CD4-positive, alpha-beta T cell (primary cell): Measurements from ENCODE around the gene KLF13. TPM values are rescaled to one million over a fixed set of nuclear protein-coding genes. Genes with fewer than 3 reads are reported as not detected.

Experiments used
- ATAC-seq: fragments of 200-7000 bp; cut with Tn5 transposase; one replicate; pipeline ENCODE4 v1.10.0; 2022; ENCODE audit warnings: mild to moderate bottlenecking; ENCODE audit not compliant: poor library complexity
- CTCF ChIA-PET: fragments of 350-600 bp; sonication (Branson Sonifier 250); formaldehyde crosslinking; loops from one replicate; lab custom pipeline; 2021; ENCODE audit warnings: antibody characterized with exemption, inconsistent platforms; lab: Charles Lee
- POLR2A ChIA-PET: fragments of 350-600 bp; sonication (Branson Sonifier 250); formaldehyde crosslinking; loops from one replicate; lab custom pipeline; 2021; ENCODE audit warnings: antibody characterized with exemption, inconsistent platforms; lab: Charles Lee
- DNase-seq, 14 experiments: peaks; one replicate each; pipeline ENCODE4 v3.0.0-alpha.2; 2013 to 2020; ENCODE audit warnings: mixed read lengths in 2 of 14
- H3K27ac ChIP-seq, 2 donors: one replicate each; pipeline versions ENCODE4 v1.5.1 to v1.7.0; 2013; ENCODE audit warnings: low read length in 2 of 2, low read depth in 1 of 2, mild to moderate bottlenecking in 1 of 2
- H3K27me3 ChIP-seq, 2 experiments: 1 replicate in 1 of 2; 2 replicates in 1 of 2; pipeline versions ENCODE4 v1.6.1 to v1.7.0; 2013; ENCODE audit warnings: low read length in 2 of 2, control low read depth in 1 of 2, mild to moderate bottlenecking in 1 of 2, moderate library complexity in 1 of 2; ENCODE audit not compliant: insufficient read depth in 2 of 2, control insufficient read depth in 1 of 2
- H3K36me3 ChIP-seq: one replicate; pipeline ENCODE4 v1.6.1; 2013; ENCODE audit warnings: low read length, control low read depth; ENCODE audit not compliant: insufficient read depth
- H3K4me1 ChIP-seq: one replicate; pipeline ENCODE4 v1.6.1; 2013; ENCODE audit warnings: low read length, control low read depth; ENCODE audit not compliant: insufficient read depth
- H3K4me3 ChIP-seq: one replicate; pipeline ENCODE4 v1.5.1; 2013; ENCODE audit warnings: mild to moderate bottlenecking, low read length, moderate library complexity
- H3K9me3 ChIP-seq, 2 experiments: 1 replicate in 1 of 2; 2 replicates in 1 of 2; pipeline versions ENCODE4 v1.6.1 to v1.7.0; 2013; ENCODE audit warnings: low read length in 2 of 2, mild to moderate bottlenecking in 2 of 2, control low read depth in 1 of 2, moderate library complexity in 1 of 2; ENCODE audit not compliant: control insufficient read depth in 1 of 2, insufficient read depth in 1 of 2
- H3K27ac Mint-ChIP-seq: one replicate; pipeline ENCODE4 v1.8.0; 2020; ENCODE audit warnings: mixed read lengths
- H3K27me3 Mint-ChIP-seq: one replicate; pipeline ENCODE4 v1.8.0; 2021; ENCODE audit warnings: mixed read lengths
- H3K36me3 Mint-ChIP-seq: one replicate; pipeline ENCODE4 v1.8.0; 2021; ENCODE audit warnings: low read depth, mixed read lengths
- H3K4me1 Mint-ChIP-seq: one replicate; pipeline ENCODE4 v1.8.0; 2021; ENCODE audit warnings: low read depth, mixed read lengths
- H3K4me3 Mint-ChIP-seq: one replicate; pipeline ENCODE4 v1.8.0; 2020; ENCODE audit warnings: mild to moderate bottlenecking, mixed read lengths
- H3K9me3 Mint-ChIP-seq: one replicate; pipeline ENCODE4 v1.8.0; 2020; ENCODE audit warnings: mixed read lengths
- intact Hi-C, 2 experiments: fragments of 100-400 bp; cut with DNase I in 1 of 2; cut with micrococcal nuclease in 1 of 2; formaldehyde crosslinking; loops; one replicate each; pipeline versions ENCODE4 v1.15.1 to v1.9.0; 2023 to 2025; cut with DNase I, micrococcal nuclease
- total RNA-seq, 174 experiments: library from RNA in 2 of 174; stranded (reverse) in 2 of 174; gene quantifications; one replicate each; pipeline ENCODE4 v1.2.3 and lab custom pipeline; 2021 to 2026
- TF ChIP-seq, protein P1 (sequence below): fragments of 200-600 bp; IDR thresholded peaks from one replicate; pipeline ENCODE4 v1.8.0; 2022; ENCODE audit warnings: antibody characterized with exemption, mild to moderate bottlenecking

Gene KLF13
- total RNA-seq, 2 experiments from 2014 or later = 284 to 308 TPM

GRCh38 chr15:31300208-31300661 lies 26.4 kb upstream of the KLF13 start:
- H3K27ac ChIP-seq = no peak overlapping the region
- ATAC-seq = no peak
- Mint-ChIP-seq H3K27ac (no peak overlapping the region), H3K4me1 (peaks cover 31% of the 10 kb centered on the region), H3K4me3 (no peak overlapping the region), H3K27me3 (no peaks in the 10 kb centered on the region), H3K36me3 (no peaks in the 10 kb centered on the region), H3K9me3 (no peaks in the 10 kb centered on the region)
- H3K36me3 ChIP-seq = no peaks in the 10 kb centered on the region
- CTCF ChIA-PET = no interaction called here
- intact Hi-C loops = loop anchor here (5.0 kb wide), 2 partner anchors 33 to 52 kb away; no protein-coding TSS in a partner anchor
- peaks cover 29% of the 10 kb centered on the region for H3K4me1 ChIP-seq
- TF ChIP-seq, protein P1, sequence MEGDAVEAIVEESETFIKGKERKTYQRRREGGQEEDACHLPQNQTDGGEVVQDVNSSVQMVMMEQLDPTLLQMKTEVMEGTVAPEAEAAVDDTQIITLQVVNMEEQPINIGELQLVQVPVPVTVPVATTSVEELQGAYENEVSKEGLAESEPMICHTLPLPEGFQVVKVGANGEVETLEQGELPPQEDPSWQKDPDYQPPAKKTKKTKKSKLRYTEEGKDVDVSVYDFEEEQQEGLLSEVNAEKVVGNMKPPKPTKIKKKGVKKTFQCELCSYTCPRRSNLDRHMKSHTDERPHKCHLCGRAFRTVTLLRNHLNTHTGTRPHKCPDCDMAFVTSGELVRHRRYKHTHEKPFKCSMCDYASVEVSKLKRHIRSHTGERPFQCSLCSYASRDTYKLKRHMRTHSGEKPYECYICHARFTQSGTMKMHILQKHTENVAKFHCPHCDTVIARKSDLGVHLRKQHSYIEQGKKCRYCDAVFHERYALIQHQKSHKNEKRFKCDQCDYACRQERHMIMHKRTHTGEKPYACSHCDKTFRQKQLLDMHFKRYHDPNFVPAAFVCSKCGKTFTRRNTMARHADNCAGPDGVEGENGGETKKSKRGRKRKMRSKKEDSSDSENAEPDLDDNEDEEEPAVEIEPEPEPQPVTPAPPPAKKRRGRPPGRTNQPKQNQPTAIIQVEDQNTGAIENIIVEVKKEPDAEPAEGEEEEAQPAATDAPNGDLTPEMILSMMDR = no peak
- no peaks in the 10 kb centered on the region for H3K27me3 ChIP-seq
- DNase-seq = no peak
- POLR2A ChIA-PET = no interaction called here
- H3K4me3 ChIP-seq = no peak overlapping the region
- H3K9me3 ChIP-seq = peaks cover 0 to 5% of the 10 kb centered on the region in 2 experiments

- Mint-ChIP-seq H3K9me3 (no peaks in the 10 kb centered on the region), H3K36me3 (no peaks in the 10 kb centered on the region), H3K4me3 (no peak overlapping the region), H3K27ac (no peak overlapping the region), H3K4me1 (peaks cover 37% of the 10 kb centered on the region), H3K27me3 (no peaks in the 10 kb centered on the region)
- POLR2A ChIA-PET = no interaction called here
- intact Hi-C loops = loop anchor here (5.0 kb wide), 2 partner anchors 34 to 51 kb away; no protein-coding TSS in a partner anchor
- no peak for ATAC-seq
- Histone ChIP-seq H3K4me1 (peaks cover 31% of the 10 kb centered on the region), H3K36me3 (no peaks in the 10 kb centered on the region), H3K4me3 (no peak overlapping the region), H3K27ac (no peak overlapping the region), H3K27me3 (no peaks in the 10 kb centered on the region), H3K9me3 (peaks cover 0 to 5% of the 10 kb centered on the region in 2 experiments)
- CTCF ChIA-PET = no interaction called here
- TF ChIP-seq, protein P1 = no peak
- DNase-seq = no peak
Observed at GRCh38 chr15:31300981-31301672, 25.5 kb upstream of the KLF13 start.

- ATAC-seq (no peak), DNase-seq (no peak)
- Histone ChIP-seq H3K27me3 (no peaks in the 10 kb centered on the region), H3K9me3 (peaks cover 0 to 5% of the 10 kb centered on the region in 2 experiments), H3K27ac (no peak overlapping the region), H3K4me3 (no peak overlapping the region), H3K4me1 (peaks cover 32% of the 10 kb centered on the region), H3K36me3 (no peaks in the 10 kb centered on the region)
- Mint-ChIP-seq H3K36me3 (no peaks in the 10 kb centered on the region), H3K4me1 (peaks cover 37% of the 10 kb centered on the region), H3K4me3 (no peak overlapping the region), H3K27ac (no peak overlapping the region), H3K9me3 (no peaks in the 10 kb centered on the region), H3K27me3 (no peaks in the 10 kb centered on the region)
- TF ChIP-seq, protein P1 = no peak
- POLR2A ChIA-PET = no interaction called here
- CTCF ChIA-PET = no interaction called here
- intact Hi-C loops = loop anchor here (5.0 kb wide), 2 partner anchors 34 to 51 kb away; no protein-coding TSS in a partner anchor
Observed at GRCh38 chr15:31301673-31301990, 25.0 kb upstream of the KLF13 start.
